Skeletal muscle tissue (tissue), 4 donors: ENCODE measurements around the gene AMBRA1. TPM values are rescaled to one million over a fixed set of nuclear protein-coding genes. Genes with fewer than 3 reads are reported as not detected.

Experiments
- H3K27ac ChIP-seq: one replicate; pipeline ENCODE4 v1.7.0; 2013; ENCODE audit warnings: mild to moderate bottlenecking, low read depth, low read length, inconsistent platforms
- H3K27me3 ChIP-seq, 3 donors: one replicate each; pipeline ENCODE4 v1.7.0; 2013; ENCODE audit warnings: low read length in 3 of 3; ENCODE audit not compliant: control insufficient read depth in 3 of 3, insufficient read depth in 3 of 3
- H3K36me3 ChIP-seq, 3 donors: one replicate each; pipeline ENCODE4 v1.7.0; 2013; ENCODE audit warnings: low read length in 3 of 3; ENCODE audit not compliant: control insufficient read depth in 3 of 3, insufficient read depth in 3 of 3
- H3K4me1 ChIP-seq, 3 donors: one replicate each; pipeline ENCODE4 v1.7.0; 2013; ENCODE audit warnings: low read length in 3 of 3, mild to moderate bottlenecking in 3 of 3; ENCODE audit not compliant: control insufficient read depth in 3 of 3, insufficient read depth in 3 of 3
- H3K4me3 ChIP-seq, 3 donors: one replicate each; pipeline ENCODE4 v1.7.0; 2013; ENCODE audit warnings: low read length in 3 of 3
- H3K9ac ChIP-seq, 3 donors: one replicate each; pipeline ENCODE4 v1.7.0; 2013; ENCODE audit warnings: low read length in 3 of 3, mild to moderate bottlenecking in 3 of 3, moderate library complexity in 2 of 3, low read depth in 1 of 3
- H3K9me3 ChIP-seq, 3 donors: one replicate each; pipeline ENCODE4 v1.7.0; 2013; ENCODE audit warnings: low read length in 3 of 3; ENCODE audit not compliant: control insufficient read depth in 3 of 3
- total RNA-seq: library from RNA; depleted of rRNA; stranded (reverse); fragments of >200 nt; gene quantifications from one replicate; pipeline ENCODE4 v1.2.3, GENCODE V29; 2014
- donor health status: Osteomylitis.

AMBRA1 gene
- total RNA-seq, 1 donor from 2014 or later = 17.7 TPM

DNA sequence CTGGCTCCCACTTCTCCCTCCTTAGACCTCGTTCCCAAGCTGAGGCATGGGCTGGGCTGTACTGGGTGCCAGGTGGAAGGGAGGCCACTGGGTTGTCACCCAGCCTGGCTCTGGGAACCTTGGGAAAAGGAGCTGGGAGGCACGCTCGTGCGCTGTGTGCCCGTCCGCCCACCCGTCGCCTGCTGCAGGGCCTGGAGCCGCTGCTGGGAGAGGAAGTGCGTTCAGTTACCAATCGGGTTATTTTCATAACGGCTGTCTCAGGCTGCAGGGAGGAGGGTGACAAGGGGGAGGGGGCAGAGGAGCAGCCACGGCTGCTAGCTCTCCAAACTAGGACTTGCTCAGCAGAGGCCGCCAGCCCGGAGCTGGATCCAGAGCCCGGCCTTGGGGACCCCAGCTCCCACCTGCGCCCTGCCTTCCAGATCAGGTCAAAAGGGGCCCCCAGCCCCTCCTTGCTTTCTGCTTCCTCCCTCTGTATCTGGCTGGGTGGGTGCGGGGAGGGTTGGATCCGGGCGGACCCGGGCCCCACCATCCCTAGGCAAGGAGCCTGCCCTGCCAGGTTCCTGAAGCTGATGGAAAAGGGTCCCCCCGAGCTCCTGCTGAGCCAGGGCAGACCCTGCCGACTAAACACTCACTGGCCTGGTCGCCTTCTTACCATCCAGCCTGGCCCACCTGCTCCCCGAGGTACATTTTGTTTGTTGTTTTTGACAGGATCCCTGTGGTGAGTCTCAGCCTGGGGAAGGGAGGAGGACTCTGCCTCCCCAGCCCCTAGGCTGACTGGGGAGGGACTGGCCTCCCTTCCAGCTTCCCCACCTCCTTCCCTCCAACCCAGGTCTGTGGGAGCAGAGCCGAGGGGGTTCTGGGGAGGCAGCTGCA, 232.3 kb downstream of the AMBRA1 start:
- H3K27ac ChIP-seq = peak overlapping the region; percentile 98
- H3K4me1 ChIP-seq = peaks cover 49 to 64% (median 59%) of the 10 kb centered on the region in 3 donors
- no peaks in the 10 kb centered on the region for H3K9me3 ChIP-seq
- no peaks in the 10 kb centered on the region for H3K27me3 ChIP-seq
- peak overlapping the region; percentile 96 to 100 (median 98) for H3K9ac ChIP-seq
- H3K36me3 ChIP-seq = peaks cover 0 to 18% (median 5%) of the 10 kb centered on the region in 3 donors
- peak overlapping the region; percentile 73 to 93 (median 79) for H3K4me3 ChIP-seq

DNA sequence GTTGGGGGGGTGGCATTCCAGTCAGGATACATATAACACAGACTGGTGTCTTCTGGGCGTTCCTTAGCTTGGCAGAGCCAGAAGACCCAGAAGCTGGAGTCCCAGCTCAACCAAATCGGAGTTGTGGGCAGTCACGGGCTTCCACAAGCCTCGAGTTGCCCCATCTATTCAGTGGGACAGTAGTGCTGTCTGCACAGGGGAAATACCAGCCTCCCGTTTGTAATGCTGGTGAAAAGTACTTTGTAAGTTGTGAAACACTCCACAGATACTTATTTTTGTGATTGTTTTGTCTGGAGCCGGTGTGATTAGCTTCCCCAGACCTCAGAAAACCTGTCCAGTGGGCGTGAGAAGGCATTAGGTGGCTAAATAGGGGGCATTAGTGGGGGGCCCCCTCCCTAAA, 232.9 kb downstream of the AMBRA1 start:
- Histone ChIP-seq H3K36me3 (peaks cover 0 to 18% (median 8%) of the 10 kb centered on the region in 3 donors), H3K27ac (peak overlapping the region; percentile 98), H3K4me3 (peak overlapping the region; percentile 72 to 79 (median 73)), H3K9me3 (no peaks in the 10 kb centered on the region), H3K4me1 (peaks cover 48 to 59% (median 52%) of the 10 kb centered on the region in 3 donors), H3K27me3 (no peaks in the 10 kb centered on the region), H3K9ac (peak overlapping the region; percentile 96 to 100 (median 98))

DNA sequence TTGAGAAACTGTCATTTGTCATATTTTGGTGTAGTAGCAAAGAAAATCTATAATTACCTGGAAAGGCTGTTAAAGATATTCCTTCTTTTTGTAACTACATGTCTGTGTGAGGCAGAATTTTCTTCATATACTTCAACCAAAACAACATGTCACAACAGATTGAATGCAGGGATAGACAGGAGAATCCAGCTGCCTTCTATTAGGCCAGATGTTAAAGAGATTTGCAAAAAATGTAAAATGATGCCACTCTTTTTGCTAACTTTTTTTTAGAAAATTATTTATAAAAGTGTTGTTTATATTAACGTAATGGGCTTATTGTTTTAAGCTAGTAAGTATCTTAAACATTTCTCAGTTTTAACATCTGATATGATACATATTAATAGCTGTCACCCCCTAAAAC, 233.9 kb downstream of the AMBRA1 start:
- Histone ChIP-seq H3K27ac (peak overlapping the region; percentile 98), H3K9ac (no peak overlapping the region), H3K4me1 (peaks cover 39 to 50% (median 43%) of the 10 kb centered on the region in 3 donors), H3K36me3 (peaks cover 0 to 18% (median 8%) of the 10 kb centered on the region in 3 donors), H3K4me3 (no peak overlapping the region), H3K27me3 (no peaks in the 10 kb centered on the region), H3K9me3 (no peaks in the 10 kb centered on the region)

DNA sequence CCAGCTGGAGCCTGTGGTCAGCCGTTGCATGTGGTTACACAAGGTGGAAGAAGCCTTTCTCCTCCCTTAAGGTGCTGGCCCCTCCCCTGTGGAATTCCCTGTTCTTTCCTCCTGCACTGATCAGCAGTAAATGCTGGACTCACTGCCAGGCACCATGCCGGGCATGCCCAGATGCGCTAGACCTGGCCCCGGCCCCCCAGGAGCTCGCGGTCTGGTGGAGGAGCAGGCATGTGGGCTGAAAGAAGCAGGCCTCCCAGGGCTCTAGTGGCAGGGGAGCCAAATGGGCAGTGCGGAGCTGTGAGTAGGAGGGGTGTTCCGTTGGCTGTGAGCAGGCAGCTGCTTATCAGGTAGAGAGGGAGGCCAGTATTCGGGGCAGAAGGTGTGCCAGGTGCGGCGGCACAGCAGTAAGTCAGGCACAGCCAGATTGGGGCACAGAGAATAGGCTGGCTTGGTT, 236.3 kb downstream of the AMBRA1 start:
- peaks cover 0 to 7% (median 4%) of the 10 kb centered on the region in 3 donors for H3K36me3 ChIP-seq
- H3K9me3 ChIP-seq = no peaks in the 10 kb centered on the region
- H3K27me3 ChIP-seq = no peaks in the 10 kb centered on the region
- peak overlapping the region in 1 of 3 donors; percentile 33 for H3K9ac ChIP-seq
- H3K27ac ChIP-seq = no peak overlapping the region
- peaks cover 20 to 28% (median 23%) of the 10 kb centered on the region in 3 donors for H3K4me1 ChIP-seq
- H3K4me3 ChIP-seq = no peak overlapping the region

DNA sequence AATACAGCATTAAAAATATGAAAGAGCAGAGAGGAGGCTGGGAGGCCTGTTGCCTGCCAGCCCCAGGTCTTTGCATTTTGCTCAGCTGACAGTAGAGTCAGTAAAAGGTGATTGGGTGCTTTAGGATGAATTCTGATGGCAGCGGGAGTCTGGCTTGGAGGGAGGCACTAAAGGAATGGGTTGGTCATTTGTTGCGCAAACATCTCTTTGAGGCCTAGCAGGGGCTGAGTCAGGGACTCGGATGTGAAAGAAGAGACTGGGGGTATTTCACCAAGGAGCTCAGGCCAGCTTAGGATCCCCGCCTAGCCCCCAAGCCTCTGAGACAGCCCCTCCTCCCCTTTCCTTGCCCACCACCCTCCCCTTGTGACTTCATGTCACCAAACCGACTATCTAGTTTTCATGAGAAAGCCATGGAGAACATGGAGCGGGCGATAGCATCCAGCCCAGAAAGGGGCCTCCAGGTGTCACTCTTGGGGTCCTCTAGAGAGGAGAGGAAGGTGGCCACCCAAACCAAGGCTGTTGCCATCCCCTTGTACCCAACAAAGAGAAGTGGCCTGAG, 236.8 kb downstream of the AMBRA1 start:
- H3K36me3 ChIP-seq = peaks cover 0 to 4% (median 3%) of the 10 kb centered on the region in 3 donors
- H3K4me1 ChIP-seq = peaks cover 20 to 28% (median 23%) of the 10 kb centered on the region in 3 donors
- H3K4me3 ChIP-seq = no peak overlapping the region
- H3K27ac ChIP-seq = no peak overlapping the region
- no peaks in the 10 kb centered on the region for H3K27me3 ChIP-seq
- no peaks in the 10 kb centered on the region for H3K9me3 ChIP-seq
- no peak overlapping the region for H3K9ac ChIP-seq

DNA sequence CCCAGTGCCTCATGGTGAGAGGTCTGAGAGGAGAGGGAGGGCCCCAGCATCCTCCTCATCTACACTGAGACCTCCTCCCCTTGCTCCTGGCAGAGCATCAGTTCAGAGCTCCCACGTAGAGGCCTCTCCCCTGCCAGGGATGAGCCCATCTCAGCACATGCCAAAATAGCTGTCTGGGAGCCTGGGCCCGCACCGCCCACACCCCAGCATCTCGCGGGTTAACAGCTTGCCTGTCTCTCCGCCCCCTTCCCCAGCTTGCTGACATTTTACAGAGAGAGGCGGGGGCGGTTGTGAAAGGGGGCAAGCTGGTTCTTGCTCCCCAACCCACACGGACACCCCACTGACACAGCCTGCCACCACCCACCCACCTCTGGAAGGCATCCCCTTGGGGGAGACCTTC, 240.1 kb downstream of the AMBRA1 start:
- peaks cover 25 to 34% (median 31%) of the 10 kb centered on the region in 3 donors for H3K4me1 ChIP-seq
- peak overlapping the region in 1 of 3 donors; percentile 23 for H3K9ac ChIP-seq
- no peak overlapping the region for H3K4me3 ChIP-seq
- peaks cover 0 to 4% (median 0%) of the 10 kb centered on the region in 3 donors for H3K36me3 ChIP-seq
- H3K27ac ChIP-seq = no peak overlapping the region
- no peaks in the 10 kb centered on the region for H3K27me3 ChIP-seq
- H3K9me3 ChIP-seq = no peaks in the 10 kb centered on the region

DNA sequence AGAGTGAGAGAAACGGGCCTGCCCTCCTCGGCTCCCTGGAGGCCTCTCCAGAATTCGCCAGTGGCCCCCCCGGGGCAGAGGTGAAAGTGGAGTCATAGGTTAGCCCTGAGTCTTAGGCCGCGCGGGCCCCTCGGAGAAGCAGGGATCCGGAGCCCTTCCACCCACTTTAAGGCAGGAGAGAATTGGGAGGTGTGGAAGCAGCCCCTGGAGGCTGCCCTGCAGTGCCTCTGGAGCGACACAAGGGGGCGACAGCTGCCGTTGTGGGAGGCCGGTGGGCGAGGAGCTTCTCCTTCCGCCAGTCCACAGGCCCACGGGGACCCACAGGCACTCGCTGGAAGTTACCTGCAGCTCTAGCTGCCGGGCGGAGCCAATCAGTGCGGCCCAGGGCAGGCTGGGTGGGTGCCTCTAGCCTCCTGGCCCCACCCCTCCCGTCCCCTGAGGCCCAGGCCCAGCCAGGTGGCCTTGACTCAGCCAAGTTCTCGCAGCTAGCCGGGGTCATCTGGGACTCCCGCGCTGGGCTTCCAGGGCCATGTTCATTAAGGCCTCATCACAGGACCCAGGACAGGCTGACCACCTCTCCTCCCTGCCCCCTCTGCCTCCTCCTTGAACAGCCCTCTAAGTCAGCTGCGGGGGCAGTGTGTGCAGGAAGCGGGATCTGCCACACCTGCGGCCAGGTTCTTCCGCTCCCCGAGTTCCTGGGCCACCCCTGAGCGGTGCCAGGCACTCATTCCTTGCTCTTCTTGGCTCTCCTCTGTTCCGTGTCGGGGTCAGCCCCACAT, 241.6 kb downstream of the AMBRA1 start:
- Histone ChIP-seq H3K27me3 (no peaks in the 10 kb centered on the region), H3K36me3 (peaks cover 0 to 4% (median 0%) of the 10 kb centered on the region in 3 donors), H3K9ac (peak overlapping the region; percentile 65 to 80 (median 69)), H3K9me3 (no peaks in the 10 kb centered on the region), H3K4me1 (peaks cover 35 to 41% (median 39%) of the 10 kb centered on the region in 3 donors), H3K4me3 (peak overlapping the region; percentile 38 to 67 (median 65)), H3K27ac (peak overlapping the region; percentile 55)

DNA sequence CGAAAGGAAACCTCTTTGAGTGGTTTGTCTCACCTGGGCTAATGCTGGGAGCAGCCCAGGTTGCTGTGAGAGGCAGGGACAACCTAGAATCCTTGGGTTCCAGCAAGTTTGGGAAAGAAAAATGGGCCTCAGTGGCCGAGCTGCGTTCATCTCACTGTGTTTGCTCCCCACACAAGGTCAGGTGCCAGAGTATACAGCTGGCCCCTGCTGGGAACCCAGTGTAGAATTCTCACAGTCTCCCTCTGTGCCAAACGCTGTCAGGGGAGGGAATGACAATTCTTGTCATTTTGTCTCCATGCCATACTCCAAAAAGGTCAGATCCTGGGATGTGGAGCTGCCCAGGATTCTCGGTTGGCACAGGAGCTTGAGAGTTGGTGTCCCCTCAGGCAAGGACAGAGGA, 242.2 kb downstream of the AMBRA1 start:
- H3K27me3 ChIP-seq = no peaks in the 10 kb centered on the region
- peak overlapping the region; percentile 55 for H3K27ac ChIP-seq
- H3K9ac ChIP-seq = peak overlapping the region; percentile 65 to 80 (median 69)
- peaks cover 38 to 46% (median 42%) of the 10 kb centered on the region in 3 donors for H3K4me1 ChIP-seq
- H3K4me3 ChIP-seq = peak overlapping the region in 2 of 3 donors; percentile 65 to 67
- peaks cover 0 to 4% (median 0%) of the 10 kb centered on the region in 3 donors for H3K36me3 ChIP-seq
- H3K9me3 ChIP-seq = no peaks in the 10 kb centered on the region

DNA sequence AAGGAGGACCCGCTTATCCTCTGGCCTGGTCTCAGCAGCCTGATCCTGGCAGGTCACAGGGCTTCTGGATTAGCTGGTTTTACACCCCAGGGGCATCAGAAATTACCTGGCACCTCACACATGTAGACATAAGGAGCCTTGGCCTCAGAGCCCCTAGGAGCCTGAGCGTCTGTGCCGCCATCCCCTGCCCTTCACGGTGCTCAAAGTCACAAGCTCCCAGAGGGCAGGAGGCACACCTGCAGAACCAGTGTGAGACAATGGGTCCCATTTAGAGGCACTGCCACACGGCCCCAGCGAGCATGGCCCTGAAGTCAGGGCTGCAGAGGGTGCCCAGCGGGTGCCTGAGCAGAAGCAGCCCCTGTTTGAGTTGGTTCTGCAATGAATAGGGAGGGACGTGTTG, 242.7 kb downstream of the AMBRA1 start:
- H3K27me3 ChIP-seq = no peaks in the 10 kb centered on the region
- peaks cover 0 to 2% (median 0%) of the 10 kb centered on the region in 3 donors for H3K36me3 ChIP-seq
- H3K9me3 ChIP-seq = no peaks in the 10 kb centered on the region
- H3K4me1 ChIP-seq = peaks cover 38 to 46% (median 46%) of the 10 kb centered on the region in 3 donors
- H3K27ac ChIP-seq = peak overlapping the region; percentile 55
- H3K9ac ChIP-seq = peak overlapping the region; percentile 65 to 80 (median 69)
- no peak overlapping the region for H3K4me3 ChIP-seq
